ENCODE data around the gene CATSPERZ.

The CATSPERZ gene

DNA sequence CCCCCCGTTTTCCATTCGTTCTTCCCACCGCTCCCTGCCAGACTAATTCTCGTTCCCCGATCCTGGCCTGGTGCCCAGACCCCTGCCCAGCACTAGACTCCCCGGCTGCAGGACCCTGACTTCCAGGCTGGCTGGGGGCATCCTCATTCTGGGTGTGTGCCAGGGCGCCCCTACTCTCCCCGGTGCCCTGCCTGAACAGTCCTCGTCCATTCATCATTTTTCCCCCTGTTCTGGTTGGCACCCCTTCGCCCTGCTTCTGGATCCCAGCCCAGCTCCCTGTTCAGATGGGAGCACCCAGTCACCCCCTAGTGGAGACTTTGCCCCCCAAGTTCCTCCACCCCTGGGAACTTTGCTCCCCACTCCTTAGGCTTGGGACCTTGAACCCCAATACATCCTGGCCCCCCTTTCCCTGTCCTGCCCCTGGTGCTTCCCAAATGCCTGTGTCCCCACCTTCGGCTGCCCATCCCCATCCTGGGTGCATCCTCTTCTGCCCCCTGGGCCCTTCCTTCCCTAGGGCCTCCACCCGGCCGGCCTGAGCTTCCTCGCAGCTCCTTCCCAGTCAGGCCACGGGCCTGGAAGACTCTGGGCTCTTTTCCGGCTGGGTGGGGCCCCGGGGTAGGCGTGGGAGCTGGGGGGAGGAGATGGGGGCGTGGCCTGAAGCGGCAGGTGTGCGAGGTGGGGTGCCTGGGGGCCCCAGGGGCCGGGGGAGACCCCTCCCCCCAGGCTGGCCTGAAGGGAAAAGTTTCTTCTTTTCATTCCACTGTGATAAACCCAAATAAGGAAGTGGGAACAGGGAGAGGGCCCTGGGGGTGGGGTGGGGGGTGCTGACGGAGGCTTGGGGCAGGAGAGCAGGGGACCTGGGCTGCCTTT, 47.9 kb upstream of the CATSPERZ start:
- Histone ChIP-seq H3K27ac (ENCODE audit: poor library complexity, severe bottlenecking) (peak overlapping the region; percentile 75), H3K27me3 (ENCODE audit: insufficient read depth, poor library complexity, severe bottlenecking) (no peaks in the 10 kb centered on the region), H3K9me3 (ENCODE audit: severe bottlenecking) (no peaks in the 10 kb centered on the region), H3K4me3 (ENCODE audit: severe bottlenecking) (peak overlapping the region; percentile 89), H3K36me3 (ENCODE audit: low read depth) (peaks cover 37% of the 10 kb centered on the region), H3K4me1 (ENCODE audit: insufficient read depth, poor library complexity, severe bottlenecking) (peaks cover 8% of the 10 kb centered on the region)
- TF ChIP-seq, protein P1, sequence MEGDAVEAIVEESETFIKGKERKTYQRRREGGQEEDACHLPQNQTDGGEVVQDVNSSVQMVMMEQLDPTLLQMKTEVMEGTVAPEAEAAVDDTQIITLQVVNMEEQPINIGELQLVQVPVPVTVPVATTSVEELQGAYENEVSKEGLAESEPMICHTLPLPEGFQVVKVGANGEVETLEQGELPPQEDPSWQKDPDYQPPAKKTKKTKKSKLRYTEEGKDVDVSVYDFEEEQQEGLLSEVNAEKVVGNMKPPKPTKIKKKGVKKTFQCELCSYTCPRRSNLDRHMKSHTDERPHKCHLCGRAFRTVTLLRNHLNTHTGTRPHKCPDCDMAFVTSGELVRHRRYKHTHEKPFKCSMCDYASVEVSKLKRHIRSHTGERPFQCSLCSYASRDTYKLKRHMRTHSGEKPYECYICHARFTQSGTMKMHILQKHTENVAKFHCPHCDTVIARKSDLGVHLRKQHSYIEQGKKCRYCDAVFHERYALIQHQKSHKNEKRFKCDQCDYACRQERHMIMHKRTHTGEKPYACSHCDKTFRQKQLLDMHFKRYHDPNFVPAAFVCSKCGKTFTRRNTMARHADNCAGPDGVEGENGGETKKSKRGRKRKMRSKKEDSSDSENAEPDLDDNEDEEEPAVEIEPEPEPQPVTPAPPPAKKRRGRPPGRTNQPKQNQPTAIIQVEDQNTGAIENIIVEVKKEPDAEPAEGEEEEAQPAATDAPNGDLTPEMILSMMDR (IDR thresholded peaks at IDR 0.05; ENCODE audit: poor library complexity, severe bottlenecking), result no peak
- DNase-seq (ENCODE audit: low spot score) (no peak), ATAC-seq (ENCODE audit: low read depth) (peak; percentile 65)

DNA sequence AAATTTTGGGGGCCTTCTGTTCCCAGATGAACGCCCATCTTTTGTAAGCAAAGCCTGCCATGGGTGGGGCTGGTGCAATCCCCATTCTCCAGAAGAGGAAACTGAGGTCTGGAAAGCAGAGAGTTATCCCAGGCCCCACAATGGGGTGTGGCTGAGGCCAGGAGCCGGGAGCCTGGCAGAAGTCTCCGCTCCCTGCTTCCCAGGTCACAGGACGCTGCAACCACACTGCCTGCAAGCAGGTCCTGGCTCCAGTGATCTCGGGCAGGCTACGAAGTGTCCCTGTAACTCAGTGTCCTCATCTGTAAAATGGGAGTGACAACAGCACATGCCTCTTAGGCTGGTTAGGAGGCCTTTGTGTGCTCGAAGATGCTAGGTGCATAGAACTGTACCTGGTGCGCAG, 47.1 kb upstream of the CATSPERZ start:
- TF ChIP-seq, protein P1 (IDR thresholded peaks at IDR 0.05; ENCODE audit: poor library complexity, severe bottlenecking), result no peak
- no peak for ATAC-seq (ENCODE audit: low read depth)
- Histone ChIP-seq H3K4me1 (ENCODE audit: insufficient read depth, poor library complexity, severe bottlenecking) (peaks cover 8% of the 10 kb centered on the region), H3K36me3 (ENCODE audit: low read depth) (peaks cover 45% of the 10 kb centered on the region), H3K27me3 (ENCODE audit: insufficient read depth, poor library complexity, severe bottlenecking) (no peaks in the 10 kb centered on the region), H3K4me3 (ENCODE audit: severe bottlenecking) (peak overlapping the region; percentile 89), H3K27ac (ENCODE audit: poor library complexity, severe bottlenecking) (peak overlapping the region; percentile 75), H3K9me3 (ENCODE audit: severe bottlenecking) (no peaks in the 10 kb centered on the region)
- no peak for DNase-seq (ENCODE audit: low spot score)

DNA sequence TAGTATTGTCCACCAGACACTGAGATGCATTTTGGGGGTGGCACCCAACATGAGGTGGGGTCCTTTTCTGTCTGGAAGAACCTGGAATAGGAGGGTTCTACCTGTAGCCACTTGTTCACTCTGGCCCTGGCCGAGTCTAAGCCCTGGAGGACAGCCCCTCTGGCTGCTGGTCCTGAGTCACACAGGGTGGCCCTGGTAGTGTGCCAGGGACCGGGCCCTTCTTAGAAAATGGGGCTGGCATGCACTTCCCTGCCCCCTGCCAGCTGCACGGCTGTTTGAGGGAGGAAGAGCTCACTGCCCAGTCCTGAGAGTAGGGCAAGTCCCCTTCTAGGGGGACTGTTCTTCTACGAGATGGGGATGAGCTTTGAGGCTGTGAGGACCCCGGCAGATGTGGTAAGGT, 46.7 kb upstream of the CATSPERZ start:
- Histone ChIP-seq H3K4me1 (ENCODE audit: insufficient read depth, poor library complexity, severe bottlenecking) (peaks cover 8% of the 10 kb centered on the region), H3K36me3 (ENCODE audit: low read depth) (peaks cover 50% of the 10 kb centered on the region), H3K27me3 (ENCODE audit: insufficient read depth, poor library complexity, severe bottlenecking) (no peaks in the 10 kb centered on the region), H3K9me3 (ENCODE audit: severe bottlenecking) (no peaks in the 10 kb centered on the region), H3K27ac (ENCODE audit: poor library complexity, severe bottlenecking) (peak overlapping the region; percentile 75), H3K4me3 (ENCODE audit: severe bottlenecking) (no peak overlapping the region)
- TF ChIP-seq, protein P1 (IDR thresholded peaks at IDR 0.05; ENCODE audit: poor library complexity, severe bottlenecking), result no peak
- DNase-seq (ENCODE audit: low spot score) (no peak), ATAC-seq (ENCODE audit: low read depth) (no peak)

DNA sequence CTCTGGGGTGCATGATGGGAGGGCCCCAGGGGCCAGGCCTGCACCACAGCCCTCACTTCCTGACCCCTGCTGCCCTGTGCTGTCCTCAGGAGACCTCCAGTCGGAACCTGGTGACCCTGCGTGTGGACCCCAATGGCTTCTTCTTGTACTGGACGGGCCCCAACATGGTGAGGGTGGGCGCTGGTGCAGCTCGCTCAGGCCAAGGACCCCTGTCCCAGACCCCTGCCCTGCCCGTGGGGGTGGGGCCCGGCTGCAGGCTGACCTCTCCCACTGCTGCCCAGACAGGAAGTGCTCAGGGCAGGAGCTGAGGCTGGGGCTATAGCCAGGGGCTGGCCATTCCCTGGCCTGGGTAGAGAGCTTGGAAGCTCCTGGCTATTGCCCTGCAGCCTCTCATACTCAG, 45.8 kb upstream of the CATSPERZ start:
- Histone ChIP-seq H3K27me3 (ENCODE audit: insufficient read depth, poor library complexity, severe bottlenecking) (no peaks in the 10 kb centered on the region), H3K36me3 (ENCODE audit: low read depth) (peaks cover 58% of the 10 kb centered on the region), H3K4me3 (ENCODE audit: severe bottlenecking) (no peak overlapping the region), H3K4me1 (ENCODE audit: insufficient read depth, poor library complexity, severe bottlenecking) (peaks cover 8% of the 10 kb centered on the region), H3K27ac (ENCODE audit: poor library complexity, severe bottlenecking) (no peak overlapping the region), H3K9me3 (ENCODE audit: severe bottlenecking) (no peaks in the 10 kb centered on the region)
- TF ChIP-seq, protein P1 (IDR thresholded peaks at IDR 0.05; ENCODE audit: poor library complexity, severe bottlenecking), result no peak
- no peak for DNase-seq (ENCODE audit: low spot score)
- no peak for ATAC-seq (ENCODE audit: low read depth)
